ENCODE data around the gene KRTAP12-2. TPM values are rescaled to one million over a fixed set of nuclear protein-coding genes. Genes with fewer than 3 reads are reported as not detected.

The KRTAP12-2 gene
- not detected for polyA plus RNA-seq (2013, experiment 1 of 4)
- polyA plus RNA-seq (2013, experiment 2 of 4), result not detected
- polyA plus RNA-seq (2013, experiment 3 of 4), result not detected
- not detected for polyA plus RNA-seq (2013, experiment 4 of 4)

- 89 to 92% methylated on average over 19 of the region's 19 CpGs for WGBS, 2 experiments
- Histone ChIP-seq H3K4me3 (ENCODE audit: insufficient read depth, low read depth, low read length) (no peak within 1 kb of the TSS), H3K36me3 (ENCODE audit: control insufficient read depth, insufficient read depth, low read length) (no peaks in the 10 kb centered on the region), H3K27ac (ENCODE audit: insufficient read depth, low read depth, low read length, poor library complexity, severe bottlenecking) (no peak within 1 kb of the TSS), H3K4me1 (ENCODE audit: control insufficient read depth, insufficient read depth, low read length) (no peaks in the 10 kb centered on the region), H3K9me3 (ENCODE audit: control insufficient read depth, low read length) (no peaks in the 10 kb centered on the region), H3K27me3 (ENCODE audit: control insufficient read depth, insufficient read depth, low read length, poor library complexity, severe bottlenecking) (no peaks in the 10 kb centered on the region)
Observed at GRCh38 chr21:44666401-44667320, at the start of gene KRTAP12-2. Gene KRTAP12-2 (minus strand): TSS chr21:44666927. CDS start chr21:44666886, 41 bp downstream.

DNA sequence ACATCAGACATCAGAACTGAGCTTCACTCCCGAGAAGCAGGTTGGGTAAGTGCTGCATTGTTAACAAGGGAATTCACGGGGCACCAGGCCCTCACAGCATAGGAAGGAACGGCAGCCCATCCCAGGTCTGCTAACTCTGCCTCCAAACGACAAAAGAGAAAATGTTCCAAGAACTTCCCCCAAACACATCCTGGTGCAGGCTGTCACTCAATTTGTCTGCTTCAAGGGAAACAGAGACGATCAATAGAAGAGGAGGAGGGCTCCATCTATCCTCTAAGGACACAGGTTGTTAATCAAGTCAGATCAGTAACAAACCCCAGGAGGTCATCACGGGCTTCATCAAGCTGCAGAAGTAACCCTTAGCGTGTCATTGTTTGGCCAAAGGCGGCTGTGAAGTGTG lies 48.2 kb upstream of the KRTAP12-2 start:
- H3K27ac ChIP-seq (ENCODE audit: insufficient read depth, low read depth, low read length, poor library complexity, severe bottlenecking), result no peak overlapping the region
- H3K36me3 ChIP-seq (ENCODE audit: control insufficient read depth, insufficient read depth, low read length), result no peaks in the 10 kb centered on the region
- no peaks in the 10 kb centered on the region for H3K9me3 ChIP-seq (ENCODE audit: control insufficient read depth, low read length)
- WGBS, 2 experiments, result 19 to 23% methylated on average over 8 of the region's 8 CpGs
- H3K27me3 ChIP-seq (ENCODE audit: control insufficient read depth, insufficient read depth, low read length, poor library complexity, severe bottlenecking), result peaks cover 41% of the 10 kb centered on the region
- peaks cover 44% of the 10 kb centered on the region for H3K4me1 ChIP-seq (ENCODE audit: control insufficient read depth, insufficient read depth, low read length)
- no peak overlapping the region for H3K4me3 ChIP-seq (ENCODE audit: insufficient read depth, low read depth, low read length)

DNA sequence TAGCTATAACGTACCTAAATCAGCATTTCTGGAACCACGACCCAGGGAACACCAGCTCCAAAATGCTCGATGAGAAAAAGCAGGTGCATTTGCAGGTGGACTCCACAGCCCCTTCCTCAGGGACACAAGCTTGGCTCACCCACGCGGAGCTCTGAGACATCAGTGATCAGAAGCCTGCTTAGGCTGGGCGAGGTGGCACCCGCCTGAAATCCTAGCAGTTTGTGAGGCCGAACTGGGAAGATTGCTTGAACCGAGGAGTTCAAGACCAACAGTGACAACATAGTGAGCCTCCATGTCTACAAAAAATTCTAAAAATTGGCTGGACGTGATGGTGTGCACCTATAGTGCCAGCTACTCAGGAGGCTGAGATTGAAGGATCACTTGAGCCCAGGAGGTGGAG lies 47.1 kb upstream of the KRTAP12-2 start:
- Histone ChIP-seq H3K9me3 (ENCODE audit: control insufficient read depth, low read length) (no peaks in the 10 kb centered on the region), H3K4me3 (ENCODE audit: insufficient read depth, low read depth, low read length) (no peak overlapping the region), H3K4me1 (ENCODE audit: control insufficient read depth, insufficient read depth, low read length) (peaks cover 55% of the 10 kb centered on the region), H3K27me3 (ENCODE audit: control insufficient read depth, insufficient read depth, low read length, poor library complexity, severe bottlenecking) (peaks cover 51% of the 10 kb centered on the region), H3K27ac (ENCODE audit: insufficient read depth, low read depth, low read length, poor library complexity, severe bottlenecking) (no peak overlapping the region), H3K36me3 (ENCODE audit: control insufficient read depth, insufficient read depth, low read length) (no peaks in the 10 kb centered on the region)
- WGBS, 2 experiments, result 93% methylated on average over 10 of the region's 10 CpGs

- H3K27me3 ChIP-seq (ENCODE audit: control insufficient read depth, insufficient read depth, low read length, poor library complexity, severe bottlenecking), result peaks cover 58% of the 10 kb centered on the region
- H3K27ac ChIP-seq (ENCODE audit: insufficient read depth, low read depth, low read length, poor library complexity, severe bottlenecking), result no peak overlapping the region
- H3K4me1 ChIP-seq (ENCODE audit: control insufficient read depth, insufficient read depth, low read length), result peaks cover 58% of the 10 kb centered on the region
- 75 to 79% methylated on average over 9 of the region's 9 CpGs for WGBS, 2 experiments
- no peaks in the 10 kb centered on the region for H3K9me3 ChIP-seq (ENCODE audit: control insufficient read depth, low read length)
- H3K4me3 ChIP-seq (ENCODE audit: insufficient read depth, low read depth, low read length), result no peak overlapping the region
- no peaks in the 10 kb centered on the region for H3K36me3 ChIP-seq (ENCODE audit: control insufficient read depth, insufficient read depth, low read length)
Observed at GRCh38 chr21:44713130-44713529, 46.4 kb upstream of the KRTAP12-2 start.

DNA sequence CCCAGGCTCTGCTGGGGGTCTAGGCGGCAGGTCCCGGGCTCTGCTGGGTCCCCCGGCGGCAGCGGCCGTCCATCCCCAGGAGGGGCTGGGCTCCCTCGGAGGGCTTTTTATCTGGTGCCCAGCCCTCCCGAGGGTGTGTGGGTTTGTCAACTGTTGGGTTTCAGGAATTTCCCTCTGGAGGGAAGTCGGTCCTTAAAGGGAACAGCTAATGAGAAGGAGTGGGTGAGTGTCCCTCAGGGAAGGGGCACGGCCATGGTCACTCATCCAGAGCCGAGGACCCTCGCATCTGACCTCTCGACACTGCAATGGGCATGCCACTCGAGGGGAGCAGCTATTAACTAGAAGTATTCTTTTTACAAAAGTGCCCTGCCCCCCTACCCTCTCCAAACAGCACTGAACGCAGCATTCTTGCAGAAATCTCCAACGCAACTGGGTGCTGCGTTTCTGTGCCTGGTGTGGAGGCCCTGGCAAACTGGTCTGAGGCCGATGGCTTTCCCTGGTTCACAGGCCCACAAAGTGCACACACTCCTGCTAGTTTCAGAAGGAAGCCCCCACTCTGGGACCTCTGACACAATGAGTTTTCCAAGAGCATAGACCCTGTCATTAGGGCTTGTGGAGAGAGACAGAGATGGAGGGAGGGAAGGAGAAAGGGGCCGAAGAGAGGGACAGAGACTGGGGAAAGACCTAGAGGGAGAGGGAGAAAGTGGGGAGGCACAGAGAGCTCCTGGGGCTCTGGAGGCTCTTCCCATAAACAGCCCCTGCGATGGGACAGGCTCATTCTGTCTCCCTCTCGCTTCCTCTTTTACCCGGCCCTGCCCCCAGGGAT lies 45.7 kb upstream of the KRTAP12-2 start:
- no peaks in the 10 kb centered on the region for H3K36me3 ChIP-seq (ENCODE audit: control insufficient read depth, insufficient read depth, low read length)
- no peaks in the 10 kb centered on the region for H3K9me3 ChIP-seq (ENCODE audit: control insufficient read depth, low read length)
- peaks cover 65% of the 10 kb centered on the region for H3K4me1 ChIP-seq (ENCODE audit: control insufficient read depth, insufficient read depth, low read length)
- peaks cover 66% of the 10 kb centered on the region for H3K27me3 ChIP-seq (ENCODE audit: control insufficient read depth, insufficient read depth, low read length, poor library complexity, severe bottlenecking)
- no peak overlapping the region for H3K4me3 ChIP-seq (ENCODE audit: insufficient read depth, low read depth, low read length)
- no peak overlapping the region for H3K27ac ChIP-seq (ENCODE audit: insufficient read depth, low read depth, low read length, poor library complexity, severe bottlenecking)
- WGBS, 2 experiments, result 11 to 13% methylated on average over 19 to 21 of the region's 22 CpGs

DNA sequence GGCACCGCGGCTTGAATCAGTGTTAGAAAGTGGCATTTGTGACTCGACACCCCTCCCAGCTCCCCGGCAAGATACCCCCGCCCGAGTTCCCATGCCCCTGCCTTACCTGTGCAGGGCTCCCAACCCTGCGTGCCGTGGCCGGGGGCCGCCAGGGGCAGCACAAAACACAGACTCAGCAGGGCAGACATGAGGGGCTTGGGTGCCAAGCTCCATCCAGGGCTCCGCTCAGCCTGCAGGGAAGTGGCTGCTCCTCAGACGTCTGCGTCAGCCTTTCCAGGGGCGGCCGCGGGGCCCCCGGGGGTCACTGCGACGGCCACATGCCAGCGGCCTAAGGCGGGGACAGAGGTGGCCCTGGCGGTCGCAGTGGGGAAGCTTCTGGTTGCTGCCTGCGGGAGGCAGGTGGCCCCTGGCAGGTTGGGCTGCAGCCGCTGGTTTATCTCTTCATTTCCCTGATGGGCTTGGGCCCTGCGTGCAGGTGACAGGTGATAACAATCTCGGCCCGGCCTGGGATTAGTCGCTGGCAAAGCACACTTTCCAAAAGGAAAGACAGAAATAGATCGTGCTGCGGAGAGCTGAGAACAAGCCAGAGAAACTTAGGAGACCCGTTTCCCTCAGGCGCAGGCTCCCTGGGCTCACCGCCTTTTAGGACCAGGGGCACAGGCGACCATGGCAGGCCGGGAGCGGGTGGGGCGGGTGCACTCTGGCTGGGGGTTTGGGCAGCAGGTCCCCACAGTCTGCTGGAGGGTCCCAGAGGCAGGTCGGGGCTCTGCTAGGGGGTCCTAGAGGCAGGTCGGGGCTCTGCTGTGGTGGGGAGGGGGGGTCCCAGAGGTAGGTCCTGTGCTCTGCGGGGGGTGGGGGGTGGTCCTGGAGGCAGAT lies 44.8 kb upstream of the KRTAP12-2 start, which contains the start of gene TSPEAR:
Gene TSPEAR (minus strand): TSS at position 246 of the 876 bp plus-strand sequence. CDS start 58 bp downstream, at position 188.
- no peak within 1 kb of the TSS for H3K27ac ChIP-seq (ENCODE audit: insufficient read depth, low read depth, low read length, poor library complexity, severe bottlenecking)
- H3K27me3 ChIP-seq (ENCODE audit: control insufficient read depth, insufficient read depth, low read length, poor library complexity, severe bottlenecking), result peaks cover 74% of the 10 kb centered on the region
- no peaks in the 10 kb centered on the region for H3K36me3 ChIP-seq (ENCODE audit: control insufficient read depth, insufficient read depth, low read length)
- H3K4me1 ChIP-seq (ENCODE audit: control insufficient read depth, insufficient read depth, low read length), result peaks cover 71% of the 10 kb centered on the region
- WGBS, 2 experiments, result 2% methylated on average over 41 of the region's 41 CpGs
- H3K4me3 ChIP-seq (ENCODE audit: insufficient read depth, low read depth, low read length), result no peak within 1 kb of the TSS
- H3K9me3 ChIP-seq (ENCODE audit: control insufficient read depth, low read length), result no peaks in the 10 kb centered on the region

GRCh38 chr21:44710756-44711326 lies 44.1 kb upstream of the KRTAP12-2 start:
- Histone ChIP-seq H3K9me3 (ENCODE audit: control insufficient read depth, low read length) (no peaks in the 10 kb centered on the region), H3K27me3 (ENCODE audit: control insufficient read depth, insufficient read depth, low read length, poor library complexity, severe bottlenecking) (peaks cover 81% of the 10 kb centered on the region), H3K4me1 (ENCODE audit: control insufficient read depth, insufficient read depth, low read length) (peaks cover 74% of the 10 kb centered on the region), H3K36me3 (ENCODE audit: control insufficient read depth, insufficient read depth, low read length) (no peaks in the 10 kb centered on the region), H3K4me3 (ENCODE audit: insufficient read depth, low read depth, low read length) (no peak overlapping the region), H3K27ac (ENCODE audit: insufficient read depth, low read depth, low read length, poor library complexity, severe bottlenecking) (no peak overlapping the region)
- WGBS, 2 experiments, result 2 to 3% methylated on average over 20 of the region's 20 CpGs

DNA sequence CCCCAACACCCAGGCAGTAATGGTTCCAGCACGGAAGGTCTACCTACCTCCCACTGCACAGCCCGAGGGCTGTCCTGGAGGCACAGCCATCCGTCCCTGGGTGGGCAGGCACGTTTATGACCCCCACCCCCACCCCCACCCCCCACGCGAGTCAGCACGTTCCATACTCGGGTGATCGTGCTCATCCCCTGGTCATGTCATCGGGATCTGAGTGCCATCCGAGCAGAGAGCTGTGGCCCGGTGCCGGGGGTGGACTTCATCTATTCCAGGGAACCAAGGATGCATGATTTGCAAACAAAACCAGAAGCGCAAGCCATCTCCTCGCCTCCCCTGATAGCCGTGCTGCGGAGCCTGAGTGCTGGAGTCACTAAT lies 43.6 kb upstream of the KRTAP12-2 start:
- no peak overlapping the region for H3K4me3 ChIP-seq (ENCODE audit: insufficient read depth, low read depth, low read length)
- whole genome bisulfite sequencing, 2 experiments, result 3% methylated on average over 17 of the region's 17 CpGs
- no peak overlapping the region for H3K27ac ChIP-seq (ENCODE audit: insufficient read depth, low read depth, low read length, poor library complexity, severe bottlenecking)
- peaks cover 86% of the 10 kb centered on the region for H3K27me3 ChIP-seq (ENCODE audit: control insufficient read depth, insufficient read depth, low read length, poor library complexity, severe bottlenecking)
- H3K4me1 ChIP-seq (ENCODE audit: control insufficient read depth, insufficient read depth, low read length), result peaks cover 74% of the 10 kb centered on the region
- no peaks in the 10 kb centered on the region for H3K9me3 ChIP-seq (ENCODE audit: control insufficient read depth, low read length)
- H3K36me3 ChIP-seq (ENCODE audit: control insufficient read depth, insufficient read depth, low read length), result no peaks in the 10 kb centered on the region
